ENCODE data around the gene MAPK8IP1. TPM values are rescaled to one million over a fixed set of nuclear protein-coding genes. Genes with fewer than 3 reads are reported as not detected.
A peak's percentile ranks its signal among the peaks of the same experiment; 100 is the strongest.

The MAPK8IP1 gene
- total and polyA plus RNA-seq, 2 donors (not counting 1 experiment from before 2014, with no cell fraction given), result 2.1 to 4.0 TPM

DNA sequence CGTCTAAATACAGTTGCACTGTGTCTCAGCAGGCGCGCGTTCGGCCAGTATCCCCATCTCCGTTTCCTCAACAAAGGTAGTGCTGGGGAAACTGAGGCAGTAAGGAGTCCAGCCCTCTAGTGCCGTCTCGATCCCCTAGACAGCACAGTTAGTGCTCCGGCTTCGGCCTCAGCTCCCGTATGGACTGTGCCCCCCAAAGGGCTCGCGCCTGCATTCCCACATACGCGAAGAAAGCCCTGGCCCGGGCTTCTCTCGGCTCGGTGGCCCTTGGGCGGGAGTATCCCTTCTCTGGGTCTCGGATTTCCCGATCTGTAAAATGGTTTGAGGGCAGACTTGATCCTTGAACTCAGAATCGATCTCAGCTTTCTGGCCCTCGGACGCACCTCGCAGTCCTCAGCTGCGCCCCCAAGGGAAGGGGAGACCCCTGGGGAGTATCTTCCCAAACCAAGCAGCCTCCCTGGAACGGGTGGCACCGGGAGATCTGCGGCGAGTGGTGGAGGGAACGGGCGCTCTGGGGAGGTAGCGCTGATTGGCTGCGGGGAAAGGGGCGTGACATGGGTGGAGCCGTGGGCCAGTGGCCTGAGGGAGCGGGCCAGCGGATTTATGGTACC, 33.0 kb downstream of the MAPK8IP1 start:
- Histone ChIP-seq H3K79me2 (ENCODE audit: control insufficient read depth, insufficient read depth, low read length) (peaks cover 54% of the 10 kb centered on the region), H3K9ac (ENCODE audit: low read length) (peak overlapping the region; percentile 97), H3K4me1 (ENCODE audit: control insufficient read depth in 2 of 2, insufficient read depth in 2 of 2, low read length in 2 of 2) (peaks cover 44 to 62% of the 10 kb centered on the region in 2 donors), H3K4me3 (ENCODE audit: control extremely low read depth in 1 of 5, extremely low read depth in 1 of 5, insufficient read depth in 1 of 5, low read depth in 2 of 5, low read length in 4 of 5) (peak overlapping the region; percentile 86 to 99 (median 90)), H3K27ac (ENCODE audit: low read length in 2 of 2) (peak overlapping the region; percentile 88 to 95), H3K9me3 (ENCODE audit: control extremely low read depth in 1 of 3, control insufficient read depth in 2 of 3, insufficient read depth in 1 of 3, low read length in 2 of 3) (no peaks in the 10 kb centered on the region), H4K20me1 (ENCODE audit: control insufficient read depth, insufficient read depth, low read length, poor library complexity, severe bottlenecking) (peaks cover 47% of the 10 kb centered on the region), H2AFZ (ENCODE audit: insufficient read depth, low read depth, low read length, poor library complexity, severe bottlenecking) (peak overlapping the region; percentile 80), H3K27me3 (replicated peaks in 1 of 4; ENCODE audit: control extremely low read depth in 1 of 4, control insufficient read depth in 3 of 4, insufficient read depth in 4 of 4, low read length in 3 of 4) (no peaks in the 10 kb centered on the region), H3K4me2 (replicated peaks; ENCODE audit: low read depth, low read length, poor library complexity, severe bottlenecking) (peak overlapping the region; percentile 98), H3K36me3 (replicated peaks in 1 of 2; ENCODE audit: control extremely low read depth in 1 of 2, control insufficient read depth in 1 of 2, extremely low read depth in 1 of 2, insufficient read depth in 2 of 2, low read length in 1 of 2) (peaks cover 2 to 22% of the 10 kb centered on the region in 2 experiments)
- Mint-ChIP-seq H3K4me1 (peaks cover 68% of the 10 kb centered on the region), H3K27ac (peak overlapping the region; percentile 94), H3K9me3 (ENCODE audit: insufficient read depth) (no peaks in the 10 kb centered on the region), H3K27me3 (no peaks in the 10 kb centered on the region), H3K4me3 (peak overlapping the region; percentile 92)
- ATAC-seq (ENCODE audit: low read depth), result peak; percentile 19
- under 1% methylated on average over 30 of the region's 38 CpGs for WGBS (ENCODE audit: insufficient coverage)
- intact Hi-C loops (cut with micrococcal nuclease), result loop anchor here (1.0 to 10.0 kb wide), 10 partner anchors 12 to 1354 kb away; partner anchors contain the start of genes ATG13, CD82, CRY2 and DGKZ
- ChIA-PET POLR2A (interaction anchor here (0.9 to 9.1 kb wide), 5 partner anchors 8 to 113 kb away, joined by 4 to 162 read pairs (median 6); partner anchors contain the start of gene CRY2), CTCF (interaction anchor here (0.9 to 9.6 kb wide), 12 partner anchors 8 to 147 kb away, joined by 3 to 98 read pairs (median 4); partner anchors contain the start of gene CRY2)
- TF ChIP-seq EZH2 (IDR thresholded peaks at IDR 0.05; ENCODE audit: borderline replicate concordance, insufficient read depth, low read depth, low read length, poor library complexity, severe bottlenecking), result no peak
- TF ChIP-seq CTCF (IDR thresholded peaks at IDR 0.05), result no peak
- DNase-seq, result peak; percentile 69

Measured in B cell (primary cell).